NCI-H345 treated with DMSO at 0.1 percent for 48 hours (cell line): ENCODE data around the gene FAM170B.

Experiments used
- DNase-seq: peaks from one replicate; lab custom pipeline; 2025; ENCODE audit not compliant: unreplicated experiment; lab: John Stamatoyannopoulos, UW

Gene FAM170B

DNA sequence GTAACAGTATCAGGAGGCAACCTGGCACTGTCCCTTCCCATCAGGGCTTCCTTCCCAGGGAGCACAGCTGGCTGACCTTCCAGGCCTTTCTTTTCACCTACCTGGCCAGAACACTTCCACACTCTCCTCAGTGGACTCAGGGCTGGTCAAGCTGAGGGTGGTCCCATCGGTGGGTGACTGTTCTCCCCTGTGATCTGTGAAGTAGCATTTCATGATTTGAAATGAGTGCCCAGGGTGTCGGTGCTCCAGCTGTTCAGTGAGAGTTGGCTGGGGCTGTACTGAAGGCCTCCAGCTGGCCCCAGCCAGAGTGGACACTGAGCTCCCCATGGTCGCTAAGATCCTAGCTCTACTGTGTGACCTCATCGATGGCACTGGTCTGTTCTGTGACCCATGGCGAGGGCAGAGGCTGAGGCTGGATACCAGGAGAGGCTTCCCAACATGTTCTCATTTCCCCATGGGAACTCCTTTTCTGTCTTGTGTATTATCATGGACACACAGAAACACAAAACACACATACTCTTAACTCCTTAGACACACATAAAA is at the start of gene FAM170B:
Gene FAM170B (minus strand): TSS at position 316 of the 543 bp plus-strand sequence. CDS start 103 bp downstream, at position 213.
- DNase-seq = no peak

DNA sequence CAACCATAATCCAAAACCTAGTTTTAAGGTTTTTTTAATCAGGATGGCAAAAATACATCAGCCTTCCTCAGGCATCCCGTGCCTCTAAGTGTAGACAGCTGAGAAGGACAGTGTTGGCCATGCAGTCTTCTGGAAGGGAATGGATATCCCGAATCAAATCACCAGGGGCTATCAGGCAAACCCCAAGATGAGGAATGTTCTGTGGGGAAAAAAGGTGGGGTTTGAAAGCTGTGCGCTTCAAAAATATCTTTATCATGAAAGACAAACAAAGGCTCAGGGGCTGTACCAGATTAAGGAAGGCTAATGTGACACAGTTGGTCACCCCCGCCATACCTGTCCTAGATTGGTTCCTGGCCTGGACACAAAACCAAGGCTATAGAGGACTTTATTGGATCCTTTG is 49.0 kb upstream of the FAM170B start:
- no peak for DNase-seq

DNA sequence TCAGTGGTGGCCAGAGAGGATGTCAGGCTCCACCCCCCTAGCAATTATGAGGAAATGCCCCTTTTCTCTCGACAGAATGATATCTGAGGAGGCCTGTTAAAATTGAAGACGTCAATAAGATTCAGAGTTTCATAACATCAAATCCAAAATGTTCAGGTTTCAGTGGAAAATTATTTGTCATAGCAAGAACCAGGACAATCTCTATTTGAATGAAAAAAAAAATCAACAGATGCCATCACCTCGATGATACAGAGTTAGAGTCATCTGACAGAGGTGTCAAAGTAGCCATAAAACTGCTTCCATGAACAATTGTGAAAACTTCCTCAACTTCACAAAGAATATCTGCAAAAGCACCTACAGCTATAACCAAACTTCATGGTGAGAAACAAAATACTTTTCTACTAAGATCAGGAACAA is 46.6 kb upstream of the FAM170B start:
- no peak for DNase-seq

DNA sequence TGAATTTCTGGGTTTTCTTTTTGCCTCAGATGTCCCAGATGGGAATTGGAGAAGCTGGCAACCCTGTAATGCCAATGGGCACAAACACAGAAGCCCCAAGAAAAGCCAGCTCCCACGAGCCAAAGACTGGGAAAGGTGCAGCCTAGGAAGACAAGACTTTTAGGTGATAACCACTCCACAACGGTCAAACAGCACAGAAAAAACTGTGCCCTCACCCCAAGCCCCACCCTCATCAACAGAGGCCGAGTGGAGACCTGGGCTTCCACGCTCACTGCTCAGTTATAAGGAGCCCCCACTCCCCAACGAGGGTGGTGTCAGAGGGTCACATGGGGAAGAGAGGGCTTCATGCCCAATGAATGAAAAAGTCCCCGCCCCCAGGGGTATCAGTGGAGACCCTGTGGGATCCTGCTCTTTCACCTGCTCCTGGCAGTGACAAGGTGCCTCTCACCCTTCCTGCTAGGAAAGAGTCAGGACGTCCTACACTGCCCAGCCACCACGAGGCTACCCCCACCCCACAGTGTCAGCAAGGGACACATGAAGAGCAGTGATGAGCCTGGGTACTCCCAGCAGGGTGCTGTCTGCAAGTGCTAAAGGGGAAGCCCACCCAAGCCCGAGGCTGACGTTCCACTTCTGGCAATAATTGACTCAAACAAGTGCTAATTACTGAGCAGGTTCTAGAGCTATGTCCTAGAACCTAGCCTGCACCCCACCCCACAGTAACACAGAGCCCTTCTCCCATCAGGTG is 46.0 kb upstream of the FAM170B start:
- no peak for DNase-seq

DNA sequence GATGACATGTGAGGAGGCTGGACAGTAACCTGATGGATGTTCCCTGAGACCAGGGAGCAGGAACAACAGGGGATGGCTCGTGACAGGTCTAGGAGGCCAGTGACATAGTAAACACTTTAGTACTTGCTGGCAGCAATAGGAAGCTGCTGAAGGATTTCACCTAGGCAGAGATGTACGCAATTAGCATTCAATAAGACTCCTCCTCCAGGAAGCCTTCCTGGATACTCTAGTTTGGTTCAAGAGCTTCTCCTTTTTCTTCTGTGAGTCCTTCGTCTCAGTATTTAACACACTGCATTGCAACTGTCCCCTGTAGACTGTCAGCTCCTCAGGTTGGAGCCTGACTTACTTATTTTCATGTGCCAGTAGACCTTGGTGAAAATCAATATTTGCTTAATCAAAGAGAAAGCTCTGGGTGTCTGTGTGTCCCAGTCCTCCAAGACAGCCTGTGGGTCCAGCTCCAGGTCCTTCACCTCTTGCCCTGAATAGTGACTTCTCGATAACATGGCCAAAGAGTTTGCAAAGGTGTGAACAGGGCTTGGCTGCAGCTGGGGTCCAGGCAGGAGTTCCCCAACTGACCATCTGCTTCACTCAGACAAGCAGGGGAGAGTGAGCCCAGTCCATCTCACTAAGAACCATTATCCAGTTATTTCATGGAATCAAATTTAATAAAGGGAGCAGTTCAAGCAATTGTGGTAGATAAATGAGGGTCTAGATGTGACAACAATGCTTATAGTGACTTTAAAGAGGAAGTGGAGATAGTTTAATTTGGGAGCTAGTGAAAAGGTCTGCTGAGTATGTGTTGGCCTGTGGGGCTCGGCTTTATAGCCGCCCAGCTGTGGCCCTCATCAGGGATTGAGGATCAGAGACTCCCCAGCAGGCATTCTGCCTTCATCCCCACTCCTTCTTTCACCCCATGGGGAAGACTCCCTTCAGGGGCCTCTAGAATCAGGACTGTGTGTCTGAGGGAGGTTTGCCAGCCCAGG is 45.0 kb upstream of the FAM170B start:
- no peak for DNase-seq

DNA sequence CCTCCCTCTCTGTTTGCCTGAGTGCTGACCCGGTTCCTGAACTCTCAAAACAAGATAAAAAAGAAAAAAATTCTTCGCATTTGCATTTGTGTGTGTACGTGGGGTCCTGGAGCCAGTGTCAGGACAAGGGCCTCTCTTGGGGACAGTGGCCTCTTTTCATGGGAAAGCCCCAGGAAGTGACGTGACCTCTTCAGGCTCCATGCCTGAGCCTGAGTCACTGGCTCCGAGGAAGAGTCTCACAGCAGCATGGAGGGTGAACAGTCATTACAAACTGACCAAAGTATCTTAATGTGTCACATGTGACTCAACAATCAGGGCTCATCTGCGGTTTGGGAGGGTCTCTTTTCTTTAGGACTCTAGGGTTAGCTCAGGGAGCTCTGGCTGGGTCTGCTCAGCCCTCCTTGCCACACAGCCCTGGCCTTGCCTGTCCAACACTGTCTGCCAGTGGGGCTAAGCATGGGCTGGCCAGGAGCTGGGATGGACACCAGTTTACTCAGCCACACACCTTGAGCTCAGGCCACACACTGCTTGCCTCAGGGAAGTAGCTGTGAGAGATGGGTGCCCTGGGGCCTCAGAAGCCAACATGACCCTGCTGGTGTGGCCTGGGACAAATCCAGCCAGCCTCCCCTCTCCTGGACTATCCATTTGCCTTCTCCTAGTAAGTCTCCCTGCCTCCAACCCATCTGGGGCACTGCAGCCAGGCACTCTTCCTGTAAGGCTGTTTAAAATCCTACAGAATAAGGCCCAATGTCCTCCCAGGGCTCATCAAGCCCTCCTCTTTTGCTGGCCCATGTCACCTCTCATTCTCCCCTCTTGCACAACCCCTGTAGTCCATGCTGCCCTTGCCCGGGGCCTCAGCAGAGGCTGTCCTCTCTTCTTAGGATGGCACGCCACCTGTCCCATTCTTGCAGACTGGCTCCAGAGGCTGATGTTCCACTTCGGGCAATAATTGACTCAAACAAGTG is 43.9 kb upstream of the FAM170B start:
- no peak for DNase-seq

DNA sequence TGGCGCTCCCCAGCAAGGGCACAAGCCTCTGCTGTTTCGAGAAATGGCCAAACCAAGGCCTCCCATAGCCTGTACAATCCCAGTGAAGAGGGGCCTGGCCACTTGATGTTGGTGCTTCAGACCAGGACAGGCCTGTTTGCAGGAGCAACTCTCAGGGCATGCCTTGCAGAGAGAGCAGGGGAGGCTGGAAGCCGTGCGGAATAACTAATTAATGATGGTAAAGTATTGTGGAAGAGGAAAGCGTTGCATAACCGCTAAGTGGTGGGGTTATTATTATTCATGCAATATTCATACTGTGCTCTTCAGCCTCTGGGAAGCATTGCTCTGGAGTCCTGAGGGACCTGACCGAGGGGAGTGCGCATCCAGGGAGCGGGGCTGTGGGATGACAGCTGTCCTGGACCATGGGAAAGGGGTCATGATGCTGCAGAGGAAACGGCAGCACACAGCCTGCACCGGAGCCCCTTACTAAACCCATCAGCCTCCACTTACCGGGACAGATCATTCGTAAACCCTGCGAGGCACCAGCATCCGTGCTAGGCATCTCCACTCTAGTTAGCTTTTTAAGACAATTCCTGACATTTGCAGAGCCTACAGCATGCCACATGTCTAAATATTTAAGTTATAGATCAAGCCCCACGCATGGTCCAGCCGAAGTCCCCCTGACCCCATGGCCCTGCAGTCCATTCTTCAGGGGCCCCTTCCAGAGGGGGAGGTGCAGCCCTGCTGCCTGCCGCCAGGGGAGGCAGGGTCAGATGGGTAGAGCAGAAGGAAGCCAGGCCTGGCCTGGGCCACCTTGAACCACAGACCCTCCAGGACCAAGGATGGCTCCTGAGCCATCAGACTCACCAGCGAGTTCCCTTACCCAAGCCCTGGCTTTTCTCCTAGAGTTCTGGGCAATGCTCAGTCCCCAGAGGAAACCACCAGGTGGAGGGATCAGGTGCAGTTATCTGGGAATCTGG is 42.8 kb upstream of the FAM170B start:
- no peak for DNase-seq

DNA sequence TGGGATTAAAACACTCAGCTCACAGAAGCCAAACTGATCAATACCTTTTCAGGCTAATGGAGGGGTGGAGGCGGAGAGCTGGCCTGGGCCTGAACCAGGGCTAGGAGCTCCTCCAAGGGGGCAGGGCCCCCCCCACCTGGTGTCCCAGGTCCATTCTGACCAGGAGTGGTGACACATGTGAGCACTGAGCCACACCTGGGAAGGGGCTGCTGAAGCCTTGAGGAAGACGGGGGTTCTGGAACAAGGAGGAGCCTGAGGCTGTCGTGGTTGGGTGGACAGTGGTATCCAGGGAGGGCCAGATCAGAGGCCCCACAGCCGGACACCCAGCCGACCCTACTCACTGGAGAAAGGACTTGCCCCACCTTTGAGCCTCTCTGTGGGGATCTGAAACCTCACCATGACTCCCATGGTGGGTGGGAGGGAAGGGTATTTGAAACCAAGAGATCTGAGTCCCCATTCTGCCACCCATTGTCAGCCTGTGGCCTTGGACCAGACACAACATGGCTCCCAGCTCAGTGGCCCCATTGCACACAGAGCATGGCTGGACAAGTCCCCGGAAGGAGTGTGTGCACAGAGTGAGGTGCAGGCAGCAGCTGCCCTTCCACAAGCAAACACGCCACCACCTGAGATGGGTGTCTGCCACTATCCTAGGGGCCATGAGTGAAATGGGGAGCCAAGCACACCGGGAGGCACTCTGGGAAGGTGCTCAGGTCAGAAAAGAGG is 41.9 kb upstream of the FAM170B start:
- no peak for DNase-seq

DNA sequence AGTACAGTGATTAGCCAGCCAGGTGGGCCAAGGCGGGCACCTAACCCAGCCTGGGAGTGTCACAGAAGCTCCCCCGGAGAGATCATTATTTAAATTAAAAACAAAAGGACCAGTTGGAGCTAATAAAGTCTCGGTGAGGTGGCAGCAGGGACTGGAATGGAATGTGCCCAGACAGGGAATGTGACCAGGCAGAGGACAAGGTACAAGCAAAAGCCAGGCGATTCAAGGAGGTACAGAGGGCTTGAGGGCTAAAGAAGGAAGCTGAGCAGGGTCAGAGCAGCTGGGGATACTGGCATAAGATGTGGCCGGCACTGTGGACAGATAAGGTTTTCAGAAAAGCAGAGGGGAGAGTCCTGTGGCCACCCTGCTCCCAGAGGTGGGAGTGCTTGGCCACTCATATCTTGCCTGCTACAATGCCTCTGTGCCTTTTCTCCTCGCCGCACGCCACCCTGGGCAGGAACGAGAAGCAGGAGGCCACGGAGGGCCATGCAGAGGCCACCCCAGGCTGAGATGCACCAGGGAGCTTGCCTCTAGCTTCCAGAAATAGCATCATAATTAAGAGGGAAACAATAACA is 41.2 kb upstream of the FAM170B start:
- no peak for DNase-seq

DNA sequence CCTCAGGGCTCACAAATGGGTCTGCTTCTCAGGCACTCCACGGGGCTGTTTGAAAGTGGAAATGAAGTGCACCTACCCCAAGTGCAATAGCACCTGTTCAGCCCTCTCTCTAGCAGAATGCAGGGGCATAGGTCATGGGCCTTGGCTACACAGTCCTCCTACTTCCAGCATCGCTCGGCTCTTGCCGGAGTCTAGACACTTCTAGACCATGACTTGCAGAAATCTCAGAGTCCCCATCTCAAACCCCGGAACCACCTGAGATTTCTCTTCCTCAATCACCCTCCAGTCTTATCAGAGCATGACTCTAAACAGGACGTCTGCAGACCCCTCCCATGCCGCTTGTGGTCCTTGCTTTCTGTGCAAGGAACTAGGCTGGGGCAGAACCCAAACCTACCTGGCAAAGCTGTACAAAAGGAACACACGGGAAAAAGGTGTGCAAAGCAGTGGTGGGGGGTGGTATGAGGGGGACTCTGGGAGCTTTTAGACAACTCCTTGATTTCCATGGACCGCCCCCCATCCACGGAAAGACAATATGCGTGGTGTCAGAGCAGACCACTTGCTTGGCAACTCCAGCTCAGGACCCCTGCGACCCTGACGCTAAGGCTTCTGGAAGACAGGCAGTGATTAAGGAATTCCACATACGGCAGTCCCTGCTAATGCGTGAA is 40.6 kb upstream of the FAM170B start:
- no peak for DNase-seq

DNA sequence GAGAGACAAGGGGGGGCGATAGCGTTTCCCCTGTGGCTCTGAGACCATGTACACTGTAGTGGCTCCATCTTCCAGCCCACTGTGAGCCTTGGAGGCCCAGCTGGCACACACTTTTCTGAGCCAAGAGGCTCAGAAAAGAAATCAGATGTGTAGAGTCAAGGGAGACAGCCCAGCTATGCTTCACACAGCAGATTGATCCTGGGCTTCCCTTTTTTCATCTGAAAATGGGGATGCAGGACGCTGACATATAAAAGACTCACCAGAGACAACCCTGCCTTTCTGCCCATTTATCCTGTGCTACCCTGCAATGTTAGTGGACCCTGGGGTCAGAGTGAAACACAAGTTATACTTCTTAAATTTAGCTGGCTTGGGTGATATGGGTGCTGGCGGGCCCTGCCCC is 40.0 kb upstream of the FAM170B start:
- no peak for DNase-seq

DNA sequence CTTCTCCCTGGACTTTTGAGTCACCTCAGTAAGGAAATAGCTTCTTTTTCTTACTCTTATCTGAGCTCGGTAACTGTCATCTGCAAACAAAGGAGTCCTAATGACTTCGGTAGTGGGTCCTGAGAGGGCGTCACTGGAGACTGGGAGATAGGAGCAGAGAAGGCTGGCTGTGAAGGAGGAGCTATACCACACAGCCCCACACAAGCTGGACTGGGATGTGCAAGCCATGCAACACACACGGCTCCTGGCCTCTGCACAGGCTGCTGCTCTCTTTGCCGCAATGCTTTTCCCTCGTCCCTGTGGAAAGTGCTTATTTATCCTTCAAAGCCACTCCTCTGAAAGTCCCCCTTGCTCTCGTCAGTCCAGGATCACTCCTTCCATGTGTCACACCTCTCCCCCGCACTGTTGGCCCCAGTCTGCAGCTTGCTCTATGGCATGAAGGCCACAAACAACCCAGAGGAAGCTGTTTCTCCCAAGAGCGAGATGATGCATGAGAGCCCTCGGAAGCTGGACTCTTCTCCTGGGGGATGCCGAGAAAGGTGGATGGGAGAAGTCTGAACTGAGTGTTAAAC is 39.5 kb upstream of the FAM170B start:
- no peak for DNase-seq

DNA sequence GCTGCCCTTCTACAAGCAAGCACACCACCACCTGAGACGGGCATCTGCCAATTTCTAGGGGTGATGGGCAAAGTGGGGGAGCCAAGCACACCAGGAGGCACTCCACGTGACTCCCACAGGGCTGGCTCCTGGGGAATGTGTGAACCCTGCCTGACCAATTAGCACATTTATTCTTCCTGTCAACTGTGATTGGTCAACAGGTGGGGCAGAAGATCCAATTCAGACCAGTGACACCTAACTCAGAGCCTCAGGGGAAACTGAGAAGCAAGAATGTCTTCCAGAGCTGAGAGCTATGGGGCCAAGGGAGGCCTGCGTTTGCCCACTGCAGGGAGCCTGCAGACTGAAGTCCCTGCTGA is 38.9 kb upstream of the FAM170B start:
- no peak for DNase-seq

DNA sequence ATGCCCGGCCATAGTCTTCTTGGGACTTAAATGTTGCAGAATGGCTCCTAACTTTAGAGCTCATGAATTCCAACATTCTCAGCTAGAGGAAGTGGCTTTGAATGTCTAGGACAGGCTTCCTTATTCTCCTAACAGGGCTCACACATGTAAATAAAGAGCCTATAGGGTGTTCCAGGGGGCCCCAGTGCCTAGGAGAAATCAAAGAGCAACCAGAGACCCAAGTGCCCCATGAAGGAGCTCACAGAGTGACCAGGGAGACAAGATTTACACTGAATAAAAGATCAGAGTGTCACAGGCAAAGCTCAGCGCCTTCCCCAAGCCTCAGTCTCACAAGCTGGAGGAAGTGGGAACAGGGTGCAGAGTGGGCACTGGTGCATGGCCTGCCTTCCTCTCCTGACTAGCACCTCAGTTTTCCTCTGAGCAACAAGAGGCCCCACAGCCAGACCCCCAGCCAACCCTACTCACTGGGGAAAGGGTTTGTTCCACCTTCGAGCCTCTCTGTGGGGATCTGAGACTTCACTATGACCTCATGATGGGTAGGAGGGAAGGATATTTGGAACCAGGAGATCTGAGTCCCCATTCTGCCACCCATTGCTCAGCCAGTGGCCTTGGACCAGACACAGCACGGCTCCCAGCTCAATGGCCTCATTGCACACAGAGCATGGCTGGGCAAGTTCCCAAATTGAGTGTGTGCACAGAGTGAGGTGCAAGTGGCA is 38.4 kb upstream of the FAM170B start:
- DNase-seq = no peak

DNA sequence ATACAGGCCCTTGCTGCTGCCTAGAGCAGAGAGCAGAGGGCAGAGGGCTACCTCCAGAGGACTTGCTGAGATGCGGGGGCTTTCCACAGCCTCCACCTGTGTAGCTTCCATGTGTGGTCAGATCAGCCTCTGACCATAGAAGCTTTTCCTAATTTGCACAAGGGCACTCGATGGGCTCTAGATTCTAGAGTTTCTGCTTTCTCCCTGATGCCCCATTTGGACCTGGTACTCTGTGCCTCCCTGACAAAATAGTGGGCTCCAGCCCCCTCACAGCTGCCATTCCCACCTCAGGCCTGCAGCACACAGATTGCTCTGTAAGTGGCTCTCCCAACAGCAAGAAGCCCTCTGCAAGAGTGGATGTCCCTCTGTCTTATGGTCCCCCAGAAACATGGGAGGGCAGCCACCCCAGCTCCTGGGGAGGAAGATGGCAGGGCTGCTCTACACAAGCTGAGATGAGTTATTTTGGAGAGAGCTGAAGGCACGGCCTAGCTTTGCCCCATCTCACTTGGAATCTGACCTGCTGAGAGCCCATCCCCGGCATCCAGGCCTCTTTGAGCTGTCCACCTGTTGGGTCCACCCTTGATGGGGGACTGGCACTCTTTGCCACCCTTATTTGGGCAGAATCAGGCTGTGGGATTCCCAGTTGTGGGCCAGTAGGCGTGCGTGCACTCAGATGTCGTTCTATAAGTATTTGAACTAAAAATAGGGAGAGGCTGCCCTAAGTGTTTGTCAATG is 37.7 kb upstream of the FAM170B start:
- no peak for DNase-seq

DNA sequence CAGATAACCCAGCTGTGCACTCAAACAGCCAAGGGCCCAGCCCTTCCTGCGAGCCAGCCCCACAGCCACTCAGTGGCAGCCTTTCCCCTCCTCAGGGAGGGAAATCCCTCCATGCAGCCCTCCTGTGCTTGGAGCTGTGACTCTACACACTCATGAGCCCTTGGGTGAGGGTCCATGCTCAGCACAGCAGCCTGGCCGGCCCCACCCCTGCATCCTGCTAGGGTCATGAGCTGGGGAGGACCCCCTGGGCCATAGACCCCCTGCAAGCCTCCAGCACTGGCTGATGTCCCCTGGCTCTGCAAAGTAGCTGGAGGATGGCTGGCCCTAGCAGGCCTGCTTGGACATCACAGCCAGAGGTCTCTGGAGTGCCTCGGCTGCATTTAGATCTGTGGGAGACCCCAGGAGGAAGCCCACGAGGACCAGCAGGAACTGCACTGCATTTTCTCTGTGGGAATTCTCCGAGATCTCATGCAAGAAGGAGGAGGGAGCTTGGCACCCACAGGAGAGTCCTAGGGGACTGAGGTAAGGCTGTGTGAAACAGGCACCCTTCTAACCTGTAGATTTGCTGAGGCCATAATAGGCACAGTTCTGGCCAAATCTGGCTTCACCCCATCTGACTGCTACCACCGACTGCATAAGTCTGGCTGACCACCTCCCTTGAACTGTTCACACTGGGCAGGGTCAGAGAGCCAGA is 37.0 kb upstream of the FAM170B start:
- no peak for DNase-seq
